ENCODE data around the gene VWA2.

VWA2 gene, protein sequence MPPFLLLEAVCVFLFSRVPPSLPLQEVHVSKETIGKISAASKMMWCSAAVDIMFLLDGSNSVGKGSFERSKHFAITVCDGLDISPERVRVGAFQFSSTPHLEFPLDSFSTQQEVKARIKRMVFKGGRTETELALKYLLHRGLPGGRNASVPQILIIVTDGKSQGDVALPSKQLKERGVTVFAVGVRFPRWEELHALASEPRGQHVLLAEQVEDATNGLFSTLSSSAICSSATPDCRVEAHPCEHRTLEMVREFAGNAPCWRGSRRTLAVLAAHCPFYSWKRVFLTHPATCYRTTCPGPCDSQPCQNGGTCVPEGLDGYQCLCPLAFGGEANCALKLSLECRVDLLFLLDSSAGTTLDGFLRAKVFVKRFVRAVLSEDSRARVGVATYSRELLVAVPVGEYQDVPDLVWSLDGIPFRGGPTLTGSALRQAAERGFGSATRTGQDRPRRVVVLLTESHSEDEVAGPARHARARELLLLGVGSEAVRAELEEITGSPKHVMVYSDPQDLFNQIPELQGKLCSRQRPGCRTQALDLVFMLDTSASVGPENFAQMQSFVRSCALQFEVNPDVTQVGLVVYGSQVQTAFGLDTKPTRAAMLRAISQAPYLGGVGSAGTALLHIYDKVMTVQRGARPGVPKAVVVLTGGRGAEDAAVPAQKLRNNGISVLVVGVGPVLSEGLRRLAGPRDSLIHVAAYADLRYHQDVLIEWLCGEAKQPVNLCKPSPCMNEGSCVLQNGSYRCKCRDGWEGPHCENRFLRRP

DNA sequence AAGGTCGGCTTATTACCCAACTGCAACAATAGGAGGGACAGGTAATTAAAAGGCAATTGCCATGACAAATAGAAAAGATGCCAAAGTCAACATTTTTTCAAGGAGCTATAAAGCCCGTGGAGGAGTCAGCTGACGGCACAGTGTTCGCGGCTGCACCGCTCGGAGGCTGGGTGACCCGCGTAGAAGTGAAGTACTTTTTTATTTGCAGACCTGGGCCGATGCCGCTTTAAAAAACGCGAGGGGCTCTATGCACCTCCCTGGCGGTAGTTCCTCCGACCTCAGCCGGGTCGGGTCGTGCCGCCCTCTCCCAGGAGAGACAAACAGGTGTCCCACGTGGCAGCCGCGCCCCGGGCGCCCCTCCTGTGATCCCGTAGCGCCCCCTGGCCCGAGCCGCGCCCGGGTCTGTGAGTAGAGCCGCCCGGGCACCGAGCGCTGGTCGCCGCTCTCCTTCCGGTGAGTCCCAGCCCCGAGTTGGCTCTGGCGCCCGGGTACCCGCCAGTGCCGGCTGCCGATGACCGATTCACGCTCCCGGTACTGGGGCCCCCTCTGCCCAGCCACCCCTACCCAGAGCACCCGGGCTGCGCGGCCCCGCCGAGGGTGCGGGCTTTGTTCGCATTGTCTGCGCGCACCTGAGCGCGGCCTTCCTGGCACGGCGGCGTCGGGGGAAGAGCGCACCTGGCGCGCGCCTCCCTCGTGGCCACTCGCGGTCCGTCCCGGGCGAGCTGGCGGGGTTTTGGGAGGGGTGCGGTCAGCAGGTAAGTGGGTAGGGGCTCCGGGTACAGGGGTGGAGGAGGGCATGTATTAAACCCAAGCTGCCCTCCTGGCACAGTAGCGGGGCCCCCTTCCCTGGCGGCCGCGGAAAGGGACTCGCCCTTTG lies at the start of gene VWA2:
TSS of gene VWA2 (plus strand) at position 138 of the 877 bp plus-strand sequence. CDS start 9,460 bp downstream, outside the sequence.
- H3K4me3 ChIP-seq (ENCODE audit: low read depth, low read length) = peak within 1 kb of the TSS; percentile 40
- TF ChIP-seq, protein P1, sequence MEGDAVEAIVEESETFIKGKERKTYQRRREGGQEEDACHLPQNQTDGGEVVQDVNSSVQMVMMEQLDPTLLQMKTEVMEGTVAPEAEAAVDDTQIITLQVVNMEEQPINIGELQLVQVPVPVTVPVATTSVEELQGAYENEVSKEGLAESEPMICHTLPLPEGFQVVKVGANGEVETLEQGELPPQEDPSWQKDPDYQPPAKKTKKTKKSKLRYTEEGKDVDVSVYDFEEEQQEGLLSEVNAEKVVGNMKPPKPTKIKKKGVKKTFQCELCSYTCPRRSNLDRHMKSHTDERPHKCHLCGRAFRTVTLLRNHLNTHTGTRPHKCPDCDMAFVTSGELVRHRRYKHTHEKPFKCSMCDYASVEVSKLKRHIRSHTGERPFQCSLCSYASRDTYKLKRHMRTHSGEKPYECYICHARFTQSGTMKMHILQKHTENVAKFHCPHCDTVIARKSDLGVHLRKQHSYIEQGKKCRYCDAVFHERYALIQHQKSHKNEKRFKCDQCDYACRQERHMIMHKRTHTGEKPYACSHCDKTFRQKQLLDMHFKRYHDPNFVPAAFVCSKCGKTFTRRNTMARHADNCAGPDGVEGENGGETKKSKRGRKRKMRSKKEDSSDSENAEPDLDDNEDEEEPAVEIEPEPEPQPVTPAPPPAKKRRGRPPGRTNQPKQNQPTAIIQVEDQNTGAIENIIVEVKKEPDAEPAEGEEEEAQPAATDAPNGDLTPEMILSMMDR (IDR thresholded peaks at IDR 0.05; ENCODE audit: borderline replicate concordance, insufficient read depth, low read depth, low read length) = peak; percentile 39

DNA sequence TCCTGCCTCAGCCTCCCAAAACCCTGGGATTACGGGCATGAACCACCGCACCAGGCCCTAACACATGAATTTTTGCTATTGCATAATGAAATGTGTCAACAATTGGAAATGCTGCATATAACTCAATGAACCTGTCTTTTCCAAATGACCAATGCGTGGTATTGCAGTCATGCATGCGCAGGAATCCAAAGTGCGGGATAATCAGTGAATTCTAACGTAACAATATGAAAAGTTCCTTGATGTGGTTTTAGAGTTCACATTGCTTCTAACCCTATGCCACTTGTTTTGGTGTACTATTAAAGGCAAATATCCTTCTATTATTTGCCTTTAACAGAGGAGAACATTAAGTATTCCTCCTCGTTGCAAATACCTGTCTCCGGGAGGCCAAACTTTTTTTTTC lies 49.4 kb upstream of the VWA2 start:
- H3K4me3 ChIP-seq (ENCODE audit: low read depth, low read length) = no peak overlapping the region
- TF ChIP-seq, protein P1 (IDR thresholded peaks at IDR 0.05; ENCODE audit: borderline replicate concordance, insufficient read depth, low read depth, low read length) = no peak

DNA sequence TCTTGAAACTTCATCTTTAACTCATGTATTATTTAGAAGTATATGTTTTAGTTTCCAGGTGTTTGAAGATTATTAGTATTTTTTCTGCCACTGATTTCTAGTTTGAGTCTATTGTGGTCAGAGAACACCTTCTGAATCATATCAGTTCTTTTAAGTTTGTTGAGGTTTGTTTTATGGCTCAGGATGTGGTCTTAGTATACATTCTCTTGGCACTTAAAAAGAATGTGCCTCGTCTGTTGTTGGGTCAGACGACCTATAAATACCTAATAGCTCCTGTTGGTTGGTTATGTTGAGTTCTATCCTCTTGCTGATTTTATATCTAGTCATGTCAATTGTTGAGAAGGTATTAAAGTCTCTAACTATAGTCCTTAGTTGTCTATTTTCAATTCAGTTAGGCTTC lies 44.0 kb upstream of the VWA2 start:
- no peak overlapping the region for H3K4me3 ChIP-seq (ENCODE audit: low read depth, low read length)
- TF ChIP-seq, protein P1 (IDR thresholded peaks at IDR 0.05; ENCODE audit: borderline replicate concordance, insufficient read depth, low read depth, low read length) = no peak

- TF ChIP-seq, protein P1 (IDR thresholded peaks at IDR 0.05; ENCODE audit: borderline replicate concordance, insufficient read depth, low read depth, low read length) = no peak
- no peak overlapping the region for H3K4me3 ChIP-seq (ENCODE audit: low read depth, low read length)
Observed at GRCh38 chr10:114199239-114199638, 39.8 kb upstream of the VWA2 start.

GRCh38 chr10:114202812-114203211 lies 36.2 kb upstream of the VWA2 start:
- TF ChIP-seq, protein P1 (IDR thresholded peaks at IDR 0.05; ENCODE audit: borderline replicate concordance, insufficient read depth, low read depth, low read length) = no peak
- no peak overlapping the region for H3K4me3 ChIP-seq (ENCODE audit: low read depth, low read length)

- TF ChIP-seq, protein P1 (IDR thresholded peaks at IDR 0.05; ENCODE audit: borderline replicate concordance, insufficient read depth, low read depth, low read length) = no peak
- no peak overlapping the region for H3K4me3 ChIP-seq (ENCODE audit: low read depth, low read length)
Observed at GRCh38 chr10:114206902-114207301, 32.2 kb upstream of the VWA2 start.
